ENCODE data around the gene CTNNA3.

The CTNNA3 gene

DNA sequence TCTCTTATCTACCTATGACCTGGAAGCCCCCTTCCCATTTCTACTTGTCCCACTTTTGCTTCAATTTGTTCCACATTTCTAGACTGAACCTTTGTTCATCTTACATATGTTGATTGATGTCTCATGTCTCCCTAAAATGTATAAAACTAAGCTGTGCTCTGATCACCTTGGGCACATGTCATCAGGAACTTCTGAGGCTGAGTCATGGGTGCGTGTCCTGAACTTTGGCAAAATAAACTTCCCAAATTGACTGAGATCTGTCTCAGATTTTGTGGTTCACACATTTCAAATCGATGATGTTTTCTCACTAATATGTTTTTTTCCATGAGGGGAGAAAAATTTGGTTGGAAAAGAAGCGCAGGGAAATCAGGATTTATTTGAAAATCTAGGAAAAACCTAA lies 1176.4 kb downstream of the CTNNA3 start:
- Histone ChIP-seq H3K4me3 (ENCODE audit: extremely low read depth, insufficient read depth, low read length, poor library complexity, severe bottlenecking) (no peak overlapping the region), H3K4me1 (ENCODE audit: control insufficient read depth, insufficient read depth, low read length, poor library complexity, severe bottlenecking) (no peaks in the 10 kb centered on the region), H3K9me3 (ENCODE audit: control insufficient read depth, low read length) (no peaks in the 10 kb centered on the region), H3K27ac (ENCODE audit: low read depth, low read length, severe bottlenecking) (no peak overlapping the region), H3K36me3 (ENCODE audit: control insufficient read depth, insufficient read depth, low read length) (no peaks in the 10 kb centered on the region)
- 83 to 100% methylated on average over 1 of the region's 3 CpGs for WGBS, 2 experiments (ENCODE audit: insufficient coverage in 2 of 2)

DNA sequence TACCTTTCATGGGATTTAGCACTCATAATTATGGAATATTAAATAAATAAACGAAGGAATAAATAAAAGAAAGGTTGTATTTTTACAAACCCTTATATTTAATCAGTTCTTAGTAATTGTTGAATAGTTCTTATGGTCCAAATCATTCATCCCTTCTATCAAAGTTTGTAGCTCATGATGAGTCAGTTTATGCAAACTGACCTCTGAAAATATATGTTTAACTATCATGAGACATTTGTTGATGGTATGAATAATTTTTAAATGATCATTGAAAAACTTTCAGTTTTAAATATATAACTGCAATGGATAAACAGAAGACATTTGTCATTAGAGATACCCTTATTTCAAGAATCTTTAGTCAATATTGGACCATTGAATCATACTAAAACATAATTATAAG lies 1181.3 kb downstream of the CTNNA3 start:
- Histone ChIP-seq H3K36me3 (ENCODE audit: control insufficient read depth, insufficient read depth, low read length) (no peaks in the 10 kb centered on the region), H3K9me3 (ENCODE audit: control insufficient read depth, low read length) (no peaks in the 10 kb centered on the region), H3K4me1 (ENCODE audit: control insufficient read depth, insufficient read depth, low read length, poor library complexity, severe bottlenecking) (no peaks in the 10 kb centered on the region), H3K27ac (ENCODE audit: low read depth, low read length, severe bottlenecking) (no peak overlapping the region), H3K4me3 (ENCODE audit: extremely low read depth, insufficient read depth, low read length, poor library complexity, severe bottlenecking) (no peak overlapping the region)
- WGBS, 2 experiments (ENCODE audit: insufficient coverage in 2 of 2): no CpG with 5 or more reads among the region's 1 CpG

DNA sequence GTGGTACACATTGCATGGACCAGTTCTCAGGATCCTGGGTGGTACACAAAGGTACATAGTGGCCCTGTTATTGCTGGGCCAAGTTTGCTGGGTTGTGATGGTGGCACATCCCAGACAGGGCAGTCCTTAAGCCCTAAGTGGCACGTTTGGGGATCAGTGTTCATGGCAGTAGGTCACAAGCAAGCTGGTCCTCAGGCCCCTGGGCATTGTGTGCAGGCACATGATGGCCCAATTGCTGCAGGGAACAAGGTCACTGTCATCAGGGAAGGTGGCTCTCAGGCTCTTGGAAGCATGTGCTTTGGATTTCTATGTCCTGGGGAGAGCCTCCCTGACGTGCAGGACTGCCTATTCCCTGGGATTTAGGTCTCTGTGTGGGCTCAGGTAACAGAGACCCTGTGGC lies 1182.5 kb downstream of the CTNNA3 start:
- H3K4me3 ChIP-seq (ENCODE audit: extremely low read depth, insufficient read depth, low read length, poor library complexity, severe bottlenecking): no peak overlapping the region
- H3K36me3 ChIP-seq (ENCODE audit: control insufficient read depth, insufficient read depth, low read length): no peaks in the 10 kb centered on the region
- 82 to 100% methylated on average over 2 of the region's 2 CpGs for WGBS, 2 experiments (ENCODE audit: insufficient coverage in 2 of 2)
- H3K4me1 ChIP-seq (ENCODE audit: control insufficient read depth, insufficient read depth, low read length, poor library complexity, severe bottlenecking): no peaks in the 10 kb centered on the region
- no peaks in the 10 kb centered on the region for H3K9me3 ChIP-seq (ENCODE audit: control insufficient read depth, low read length)
- H3K27ac ChIP-seq (ENCODE audit: low read depth, low read length, severe bottlenecking): no peak overlapping the region

DNA sequence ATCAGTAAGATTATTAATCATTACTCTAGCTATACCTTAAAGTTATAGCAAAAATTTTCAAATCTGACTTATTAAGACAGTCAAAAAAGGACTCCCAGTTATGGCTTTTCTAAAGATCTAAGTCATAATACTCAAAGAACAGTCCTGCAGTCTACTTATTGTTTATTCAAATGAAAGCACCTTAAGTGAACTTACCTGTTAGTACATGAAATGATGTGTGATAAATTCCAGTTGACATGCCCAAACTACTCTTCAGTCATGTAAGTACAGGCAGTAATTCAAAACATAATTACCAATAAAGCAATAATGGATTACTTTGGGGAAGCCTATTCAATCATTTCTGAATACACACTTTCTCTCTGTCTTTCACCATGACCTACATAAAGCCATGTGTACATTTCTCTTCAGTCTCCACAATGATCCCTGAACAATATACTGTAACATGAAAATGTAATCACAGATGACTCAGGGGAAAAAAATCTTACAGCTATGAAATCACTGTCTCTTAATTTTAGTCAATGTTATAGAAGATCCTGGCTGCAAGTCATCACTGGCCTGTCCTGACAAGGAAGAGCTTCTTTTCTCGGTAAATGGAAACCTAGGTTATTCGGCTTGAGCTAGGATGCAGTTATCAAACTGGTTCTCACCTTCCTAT lies 1190.9 kb downstream of the CTNNA3 start:
- Histone ChIP-seq H3K9me3 (ENCODE audit: control insufficient read depth, low read length) (no peaks in the 10 kb centered on the region), H3K36me3 (ENCODE audit: control insufficient read depth, insufficient read depth, low read length) (no peaks in the 10 kb centered on the region), H3K27ac (ENCODE audit: low read depth, low read length, severe bottlenecking) (no peak overlapping the region), H3K4me3 (ENCODE audit: extremely low read depth, insufficient read depth, low read length, poor library complexity, severe bottlenecking) (no peak overlapping the region), H3K4me1 (ENCODE audit: control insufficient read depth, insufficient read depth, low read length, poor library complexity, severe bottlenecking) (no peaks in the 10 kb centered on the region)
- 100% methylated on average over 2 of the region's 2 CpGs for WGBS, 2 experiments (ENCODE audit: insufficient coverage in 2 of 2)

DNA sequence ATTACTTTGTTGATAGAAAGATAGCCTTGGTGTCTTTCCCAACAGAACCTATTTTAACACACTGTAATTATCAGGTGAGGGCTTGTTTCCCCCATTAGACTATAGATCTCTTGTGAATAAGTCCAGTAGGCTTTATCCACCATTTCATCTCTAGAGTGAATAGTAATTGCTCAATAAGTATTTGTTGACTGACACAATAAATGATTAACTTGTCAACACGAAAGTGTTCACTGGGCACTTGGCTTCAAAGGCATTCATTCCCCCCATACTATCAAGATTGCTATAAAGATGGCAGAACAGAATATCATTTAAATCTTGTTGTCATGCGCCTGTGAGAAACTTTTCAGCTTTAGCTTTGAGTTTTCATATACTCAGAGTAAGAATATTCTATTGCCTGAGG lies 1194.6 kb downstream of the CTNNA3 start:
- Histone ChIP-seq H3K36me3 (ENCODE audit: control insufficient read depth, insufficient read depth, low read length) (no peaks in the 10 kb centered on the region), H3K4me1 (ENCODE audit: control insufficient read depth, insufficient read depth, low read length, poor library complexity, severe bottlenecking) (no peaks in the 10 kb centered on the region), H3K27ac (ENCODE audit: low read depth, low read length, severe bottlenecking) (no peak overlapping the region), H3K9me3 (ENCODE audit: control insufficient read depth, low read length) (no peaks in the 10 kb centered on the region), H3K4me3 (ENCODE audit: extremely low read depth, insufficient read depth, low read length, poor library complexity, severe bottlenecking) (no peak overlapping the region)
- no CpG with 5 or more reads among the region's 2 CpGs for WGBS, 2 experiments (ENCODE audit: insufficient coverage in 2 of 2)

DNA sequence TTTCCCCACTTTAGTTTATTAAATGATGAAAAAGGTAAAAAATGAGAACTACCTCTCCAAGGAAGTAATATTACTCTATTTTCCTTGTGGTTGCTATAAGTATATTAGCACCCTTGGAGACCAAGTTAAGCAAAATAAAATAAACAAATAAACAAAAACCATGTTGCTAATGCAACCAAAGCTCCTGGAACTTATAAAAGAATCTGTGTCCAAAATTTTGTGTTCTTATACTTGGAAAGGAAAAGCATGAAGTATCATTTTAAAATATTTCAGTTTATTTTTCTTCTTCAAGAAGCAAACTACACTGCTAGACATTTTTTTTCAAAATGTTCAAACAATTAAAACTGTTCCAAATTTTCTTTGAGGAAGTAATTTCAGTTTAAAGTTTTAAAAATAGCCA lies 1212.0 kb downstream of the CTNNA3 start:
- no peaks in the 10 kb centered on the region for H3K9me3 ChIP-seq (ENCODE audit: control insufficient read depth, low read length)
- no peak overlapping the region for H3K4me3 ChIP-seq (ENCODE audit: extremely low read depth, insufficient read depth, low read length, poor library complexity, severe bottlenecking)
- no peak overlapping the region for H3K27ac ChIP-seq (ENCODE audit: low read depth, low read length, severe bottlenecking)
- H3K36me3 ChIP-seq (ENCODE audit: control insufficient read depth, insufficient read depth, low read length): no peaks in the 10 kb centered on the region
- no peaks in the 10 kb centered on the region for H3K4me1 ChIP-seq (ENCODE audit: control insufficient read depth, insufficient read depth, low read length, poor library complexity, severe bottlenecking)

DNA sequence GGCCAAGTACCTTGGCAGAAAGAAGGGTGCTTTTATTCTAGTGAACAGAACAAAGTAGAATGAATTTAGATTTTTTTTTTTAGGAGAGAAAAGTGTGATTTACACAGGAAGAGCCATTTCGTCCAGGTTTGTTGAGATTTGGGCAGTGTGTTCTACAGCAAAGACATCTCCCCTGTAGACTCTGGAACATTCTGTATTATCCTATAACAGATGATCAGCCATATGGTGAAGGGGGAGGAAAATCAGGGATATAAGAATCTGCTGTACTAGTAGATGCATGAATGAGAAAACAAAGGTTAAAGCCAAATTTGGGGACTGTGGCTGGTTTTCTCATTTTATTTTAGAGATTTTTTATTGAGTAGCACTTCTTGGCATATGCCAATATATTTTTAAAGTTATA lies 1223.8 kb downstream of the CTNNA3 start:
- no peaks in the 10 kb centered on the region for H3K4me1 ChIP-seq (ENCODE audit: control insufficient read depth, insufficient read depth, low read length, poor library complexity, severe bottlenecking)
- H3K9me3 ChIP-seq (ENCODE audit: control insufficient read depth, low read length): no peaks in the 10 kb centered on the region
- H3K27ac ChIP-seq (ENCODE audit: low read depth, low read length, severe bottlenecking): no peak overlapping the region
- H3K4me3 ChIP-seq (ENCODE audit: extremely low read depth, insufficient read depth, low read length, poor library complexity, severe bottlenecking): no peak overlapping the region
- no peaks in the 10 kb centered on the region for H3K36me3 ChIP-seq (ENCODE audit: control insufficient read depth, insufficient read depth, low read length)
- 100% methylated on average over 1 of the region's 1 CpG; no CpG with 5 or more reads in 1 of the 2 experiments for WGBS, 2 experiments (ENCODE audit: insufficient coverage in 2 of 2)

DNA sequence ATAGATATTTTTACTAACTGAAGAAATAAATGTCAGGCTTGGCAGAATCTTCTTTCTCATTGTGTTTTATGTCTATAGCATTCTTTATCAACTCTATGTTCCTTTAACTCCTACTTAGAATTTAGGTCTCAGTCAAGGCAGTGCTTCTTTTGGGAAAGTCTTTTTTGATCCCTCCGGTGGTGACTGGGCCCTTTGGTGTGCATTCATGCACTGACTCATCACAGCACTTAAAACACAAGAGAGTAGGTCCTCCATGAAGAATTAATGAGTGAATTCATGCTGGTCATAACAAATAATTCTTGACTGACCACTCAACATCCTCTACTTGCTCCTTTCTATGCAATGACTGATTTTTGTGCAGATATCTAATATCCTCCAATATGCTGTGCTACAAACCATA lies 1229.0 kb downstream of the CTNNA3 start:
- Histone ChIP-seq H3K36me3 (ENCODE audit: control insufficient read depth, insufficient read depth, low read length) (no peaks in the 10 kb centered on the region), H3K9me3 (ENCODE audit: control insufficient read depth, low read length) (no peaks in the 10 kb centered on the region), H3K4me1 (ENCODE audit: control insufficient read depth, insufficient read depth, low read length, poor library complexity, severe bottlenecking) (no peaks in the 10 kb centered on the region), H3K4me3 (ENCODE audit: extremely low read depth, insufficient read depth, low read length, poor library complexity, severe bottlenecking) (no peak overlapping the region), H3K27ac (ENCODE audit: low read depth, low read length, severe bottlenecking) (no peak overlapping the region)
- no CpG with 5 or more reads among the region's 1 CpG for WGBS, 2 experiments (ENCODE audit: insufficient coverage in 2 of 2)

DNA sequence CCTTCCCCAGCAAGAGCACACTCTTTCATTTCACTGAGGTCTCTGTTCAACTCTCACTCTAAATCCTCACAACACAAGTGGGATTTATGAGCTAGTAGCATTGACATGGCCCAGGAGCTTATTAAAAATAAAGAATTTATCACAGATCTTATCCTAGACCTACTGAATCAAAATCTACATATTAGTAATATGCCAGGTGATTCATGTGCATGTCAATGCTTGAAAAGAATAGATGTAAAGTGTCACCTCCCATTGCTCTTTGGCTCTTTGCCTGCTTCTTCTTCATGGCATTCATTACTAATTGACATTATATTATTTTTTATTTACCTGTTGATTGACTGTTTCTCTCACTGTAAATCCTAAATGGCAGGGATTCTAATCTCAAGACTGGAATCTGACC lies 1229.4 kb downstream of the CTNNA3 start:
- Histone ChIP-seq H3K9me3 (ENCODE audit: control insufficient read depth, low read length) (no peaks in the 10 kb centered on the region), H3K4me3 (ENCODE audit: extremely low read depth, insufficient read depth, low read length, poor library complexity, severe bottlenecking) (no peak overlapping the region), H3K4me1 (ENCODE audit: control insufficient read depth, insufficient read depth, low read length, poor library complexity, severe bottlenecking) (no peaks in the 10 kb centered on the region), H3K27ac (ENCODE audit: low read depth, low read length, severe bottlenecking) (no peak overlapping the region), H3K36me3 (ENCODE audit: control insufficient read depth, insufficient read depth, low read length) (no peaks in the 10 kb centered on the region)

DNA sequence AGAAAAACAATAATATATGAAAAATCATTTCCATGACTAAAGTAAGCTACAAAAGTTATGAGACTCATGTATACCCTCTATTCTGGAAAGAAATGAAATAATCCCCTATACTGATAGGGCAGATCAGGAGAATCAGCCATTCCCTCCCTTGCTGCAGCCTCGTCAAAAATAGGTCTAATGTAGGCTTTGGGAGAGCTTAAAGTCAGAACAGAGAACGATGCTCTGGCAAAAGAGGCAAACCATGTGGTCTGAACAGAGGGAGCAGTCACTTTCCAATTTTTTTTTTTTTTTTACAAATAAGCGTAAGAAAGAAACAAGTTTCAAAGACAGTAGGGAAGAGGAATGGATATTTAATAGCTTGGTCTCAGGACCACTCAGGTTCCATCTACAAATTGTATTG lies 1232.4 kb downstream of the CTNNA3 start:
- 88 to 93% methylated on average over 2 of the region's 3 CpGs for WGBS, 2 experiments (ENCODE audit: insufficient coverage in 2 of 2)
- Histone ChIP-seq H3K36me3 (ENCODE audit: control insufficient read depth, insufficient read depth, low read length) (no peaks in the 10 kb centered on the region), H3K4me1 (ENCODE audit: control insufficient read depth, insufficient read depth, low read length, poor library complexity, severe bottlenecking) (no peaks in the 10 kb centered on the region), H3K27ac (ENCODE audit: low read depth, low read length, severe bottlenecking) (no peak overlapping the region), H3K4me3 (ENCODE audit: extremely low read depth, insufficient read depth, low read length, poor library complexity, severe bottlenecking) (no peak overlapping the region), H3K9me3 (ENCODE audit: control insufficient read depth, low read length) (no peaks in the 10 kb centered on the region)

DNA sequence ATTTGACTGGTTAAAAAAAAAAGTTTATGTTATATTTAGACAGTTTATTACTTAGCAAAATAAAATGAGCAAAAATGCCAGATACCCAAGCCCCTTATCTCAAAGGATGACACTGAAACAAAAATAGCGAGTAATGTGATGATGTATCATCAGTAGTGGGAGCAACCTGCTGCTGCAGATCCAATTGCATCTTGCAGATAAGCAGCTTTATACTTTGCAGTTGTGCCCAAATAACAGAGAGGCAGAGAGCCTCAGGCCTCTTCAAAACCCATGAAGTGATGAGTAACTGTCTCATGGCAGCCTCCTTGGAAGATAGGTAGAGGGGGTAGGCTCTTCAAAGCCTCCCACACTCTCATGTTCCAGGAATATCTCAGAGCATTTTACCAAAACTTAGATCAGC lies 1238.4 kb downstream of the CTNNA3 start:
- WGBS, 2 experiments (ENCODE audit: insufficient coverage in 2 of 2): no CpG with 5 or more reads among the region's 1 CpG
- Histone ChIP-seq H3K36me3 (ENCODE audit: control insufficient read depth, insufficient read depth, low read length) (no peaks in the 10 kb centered on the region), H3K4me1 (ENCODE audit: control insufficient read depth, insufficient read depth, low read length, poor library complexity, severe bottlenecking) (no peaks in the 10 kb centered on the region), H3K4me3 (ENCODE audit: extremely low read depth, insufficient read depth, low read length, poor library complexity, severe bottlenecking) (no peak overlapping the region), H3K27ac (ENCODE audit: low read depth, low read length, severe bottlenecking) (no peak overlapping the region), H3K9me3 (ENCODE audit: control insufficient read depth, low read length) (no peaks in the 10 kb centered on the region)

Data from mesodermal cell (in vitro differentiated cells).